NK-92 (cell line): ENCODE data around the gene CDT1.

Source experiments
- DNase-seq: peaks from one replicate; lab custom pipeline; 2025; ENCODE audit not compliant: unreplicated experiment; lab: John Stamatoyannopoulos, UW

Gene CDT1

GRCh38 chr16:88835383-88835782, 31.8 kb downstream of the CDT1 start:
- DNase-seq = no peak

- DNase-seq = no peak
These were observed 32.2 kb downstream of the CDT1 start for GRCh38 chr16:88835818-88836217.

- DNase-seq = no peak
These were observed 33.2 kb downstream of the CDT1 start for GRCh38 chr16:88836791-88837190.

GRCh38 chr16:88837806-88838205, 34.2 kb downstream of the CDT1 start:
- no peak for DNase-seq

- no peak for DNase-seq
These were observed 35.0 kb downstream of the CDT1 start for GRCh38 chr16:88838566-88838965.

GRCh38 chr16:88839026-88839529, 35.5 kb downstream of the CDT1 start:
- DNase-seq = no peak

- DNase-seq = no peak
These were observed 36.4 kb downstream of the CDT1 start for GRCh38 chr16:88839745-88840599.

- DNase-seq = no peak
These were observed 37.1 kb downstream of the CDT1 start for GRCh38 chr16:88840600-88841215.

- no peak for DNase-seq
These were observed 38.1 kb downstream of the CDT1 start for GRCh38 chr16:88841521-88842307.

- DNase-seq = no peak
These were observed 38.7 kb downstream of the CDT1 start for GRCh38 chr16:88842308-88842756.

GRCh38 chr16:88842806-88843205, 39.2 kb downstream of the CDT1 start:
- no peak for DNase-seq

- no peak for DNase-seq
These were observed 39.7 kb downstream of the CDT1 start for GRCh38 chr16:88843256-88843655.

GRCh38 chr16:88844419-88845036, 40.9 kb downstream of the CDT1 start:
- no peak for DNase-seq

- DNase-seq = no peak
These were observed 42.5 kb downstream of the CDT1 start for GRCh38 chr16:88846088-88846487.

- no peak for DNase-seq
These were observed 44.1 kb downstream of the CDT1 start for GRCh38 chr16:88847654-88848053.

GRCh38 chr16:88848557-88848956, 45.0 kb downstream of the CDT1 start:
- no peak for DNase-seq

GRCh38 chr16:88850531-88851199, 47.1 kb downstream of the CDT1 start:
- no peak for DNase-seq

GRCh38 chr16:88851616-88852015, 48.0 kb downstream of the CDT1 start:
- no peak for DNase-seq

- DNase-seq = no peak
These were observed 49.8 kb downstream of the CDT1 start for GRCh38 chr16:88853325-88853941.
